ENCODE measurements around the gene TNFRSF12A.
A peak's percentile ranks its signal among the peaks of the same experiment; 100 is the strongest.
"Not testable (repeated sequence)": the region's sequence is repeated elsewhere in the genome, so short reads cannot be mapped to it uniquely, and the experiment has no call there.

Gene TNFRSF12A

DNA sequence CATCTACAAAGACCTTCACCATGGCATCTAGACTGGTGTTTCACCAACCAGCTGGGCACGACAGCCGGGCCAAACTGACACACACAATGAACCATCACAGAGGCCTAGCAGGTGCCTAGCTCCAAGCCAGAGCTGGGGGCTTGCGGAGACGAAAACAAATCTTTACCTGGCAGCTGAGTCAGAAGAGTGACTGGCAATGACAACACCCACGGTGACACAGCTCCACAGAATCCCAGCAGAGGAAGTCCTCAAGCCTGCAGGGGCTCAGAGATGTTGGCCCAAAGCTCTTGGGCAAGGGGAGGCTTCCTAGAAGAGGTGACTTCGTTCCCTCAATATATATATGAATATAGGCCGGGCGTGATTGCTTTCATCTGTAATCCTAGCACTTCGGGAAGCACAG, 31.3 kb downstream of the TNFRSF12A start:
- DNase-seq, result no peak

DNA sequence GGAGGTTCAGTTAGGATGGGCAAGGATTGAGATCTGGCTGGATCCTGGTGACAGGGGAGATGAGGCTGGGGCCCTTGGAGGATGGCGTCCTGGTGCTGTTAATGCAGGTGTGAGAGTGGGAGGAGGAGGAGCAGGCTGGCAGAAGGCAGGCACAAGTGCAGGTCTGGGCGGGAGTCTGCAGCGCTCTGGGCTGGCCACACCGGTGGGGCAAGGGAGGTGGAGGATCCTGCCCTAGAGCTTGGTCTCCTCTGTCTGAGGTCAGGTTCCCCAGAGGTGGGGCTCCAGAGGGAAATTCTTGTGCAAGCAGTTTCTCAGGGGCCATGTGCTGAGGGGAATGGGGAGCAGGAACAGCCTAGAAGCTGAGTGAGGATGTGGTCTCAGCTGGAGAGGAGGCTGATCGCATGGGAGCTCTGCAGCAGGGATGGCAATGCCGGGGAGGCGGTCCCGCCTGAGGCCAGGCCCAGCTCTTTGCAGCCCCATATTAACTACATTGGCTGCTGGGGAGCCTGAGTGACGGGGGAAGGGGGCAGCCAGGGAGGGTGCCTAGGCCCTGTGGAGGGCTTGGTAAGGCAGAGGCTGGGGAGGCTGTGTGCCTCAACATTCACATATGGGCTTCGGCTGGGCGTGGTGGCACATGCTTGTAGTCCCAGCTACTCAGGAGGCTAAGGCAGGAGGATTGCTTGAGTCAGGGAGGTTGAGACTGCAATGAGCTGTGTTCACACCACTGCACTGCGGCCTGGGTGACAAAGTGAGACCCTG, 32.6 kb downstream of the TNFRSF12A start:
- DNase-seq, result not testable (repeated sequence)

DNA sequence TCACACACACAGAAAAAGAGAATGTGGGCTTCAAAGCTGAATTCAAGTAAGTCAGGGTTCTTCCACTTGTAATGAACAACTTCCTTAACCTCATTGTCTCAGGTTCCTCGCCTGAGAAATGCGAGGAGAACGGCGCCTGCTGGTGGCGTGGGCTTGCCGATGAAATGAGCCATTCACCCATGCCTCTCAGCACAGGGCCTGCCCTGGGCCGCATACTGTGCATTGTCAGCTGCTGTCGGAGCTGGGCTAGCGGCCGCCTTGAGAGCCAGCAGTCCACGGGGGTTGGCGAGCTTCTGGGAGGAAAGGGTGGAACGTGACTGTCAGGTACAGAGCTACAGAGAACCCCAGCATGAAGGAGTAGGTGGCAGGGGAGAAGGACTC, 33.2 kb downstream of the TNFRSF12A start:
- not testable (repeated sequence) for DNase-seq

DNA sequence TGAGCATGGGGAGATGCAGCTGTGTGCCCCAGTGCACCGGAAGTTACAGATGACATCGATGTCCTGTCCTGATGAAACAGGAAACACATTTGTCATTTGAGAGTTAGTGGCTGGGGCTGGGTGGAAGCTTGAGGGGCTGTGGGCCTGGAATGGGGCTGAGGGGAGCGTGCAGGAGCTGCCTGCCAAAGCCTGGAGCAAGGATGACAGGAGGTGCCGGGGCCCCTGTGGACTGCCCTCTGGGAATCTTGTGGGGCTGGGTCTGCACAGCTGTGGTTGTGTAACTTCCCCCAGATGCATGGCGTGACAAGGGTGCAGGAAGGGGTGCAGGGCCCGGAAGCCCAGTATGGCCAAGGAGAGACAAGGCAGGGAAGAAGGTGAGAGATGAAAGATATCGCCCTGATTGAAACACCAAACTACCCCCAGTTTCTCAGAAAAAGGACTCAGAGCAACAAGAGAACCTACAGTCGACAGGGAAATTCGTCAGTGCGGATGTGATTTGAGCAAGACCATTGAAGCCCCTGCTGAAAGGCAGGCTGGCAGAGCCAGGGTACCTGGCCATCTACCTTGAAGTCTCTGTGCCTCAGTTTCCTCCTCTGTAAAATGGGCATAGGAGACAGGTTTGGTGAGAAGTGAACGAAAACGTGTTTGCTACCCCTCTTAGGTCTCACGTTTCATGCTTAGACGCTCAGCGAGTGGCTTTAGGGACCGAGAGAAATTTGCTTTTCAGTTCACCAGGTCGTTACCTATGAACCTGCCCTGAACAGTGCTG, 35.0 kb downstream of the TNFRSF12A start:
- no peak for DNase-seq

DNA sequence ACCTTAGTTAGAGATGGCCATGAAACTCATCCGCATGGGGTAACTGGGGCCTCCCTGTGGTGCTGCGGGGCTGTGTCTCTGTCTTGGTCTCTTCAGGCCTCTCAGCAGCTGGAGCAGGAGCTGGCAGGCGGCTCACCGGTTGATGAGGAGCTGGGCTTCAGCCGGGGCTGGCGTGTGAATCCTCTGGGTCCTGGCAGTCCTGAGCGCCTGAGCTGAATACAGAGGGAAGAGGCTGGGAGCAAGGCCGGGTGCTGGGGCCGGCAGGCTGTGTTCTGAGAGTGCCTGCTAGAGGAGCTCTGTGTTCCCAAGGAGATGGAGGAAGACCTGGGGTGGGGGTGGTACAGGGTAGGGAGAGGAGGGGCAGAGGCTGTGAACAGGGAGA, 35.6 kb downstream of the TNFRSF12A start:
- DNase-seq, result not testable (repeated sequence)

DNA sequence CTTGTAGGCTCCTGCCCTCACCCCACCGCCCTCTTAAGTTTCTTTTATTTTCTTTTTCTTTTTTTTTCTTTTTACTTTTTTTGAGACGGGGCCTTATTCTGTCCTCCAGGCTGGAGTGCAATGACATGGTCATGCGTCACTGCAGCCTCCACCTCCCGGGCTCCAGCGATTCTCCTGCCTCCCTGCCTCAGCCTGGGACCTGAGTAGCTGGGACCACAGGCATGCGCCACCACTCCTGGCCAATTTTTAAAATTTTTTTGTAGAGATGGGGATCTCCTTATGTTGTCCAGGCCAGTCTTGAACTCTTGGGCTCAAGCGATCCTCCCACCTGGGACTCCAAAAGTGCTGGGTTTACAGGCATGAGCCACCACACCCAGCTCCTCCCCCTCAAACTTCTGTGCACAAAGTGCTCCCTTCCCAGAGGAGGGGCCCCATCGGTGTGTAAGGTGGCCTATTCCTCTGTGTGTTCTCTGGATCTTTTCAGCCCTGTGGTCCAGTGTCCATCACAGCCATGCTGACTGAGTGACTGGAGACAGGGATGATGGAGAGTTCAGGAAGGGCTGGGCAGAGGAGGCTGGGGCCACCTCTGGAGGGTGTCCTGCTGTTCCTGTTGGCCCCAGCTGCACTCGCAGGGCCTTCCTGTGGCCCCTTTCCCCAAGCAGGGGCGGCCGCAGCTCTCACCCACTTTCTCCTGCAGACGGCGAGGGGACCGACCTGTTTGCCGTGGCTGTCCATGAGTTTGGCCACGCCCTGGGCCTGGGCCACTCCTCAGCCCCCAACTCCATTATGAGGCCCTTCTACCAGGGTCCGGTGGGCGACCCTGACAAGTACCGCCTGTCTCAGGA, 36.4 kb downstream of the TNFRSF12A start:
- no peak for DNase-seq

DNA sequence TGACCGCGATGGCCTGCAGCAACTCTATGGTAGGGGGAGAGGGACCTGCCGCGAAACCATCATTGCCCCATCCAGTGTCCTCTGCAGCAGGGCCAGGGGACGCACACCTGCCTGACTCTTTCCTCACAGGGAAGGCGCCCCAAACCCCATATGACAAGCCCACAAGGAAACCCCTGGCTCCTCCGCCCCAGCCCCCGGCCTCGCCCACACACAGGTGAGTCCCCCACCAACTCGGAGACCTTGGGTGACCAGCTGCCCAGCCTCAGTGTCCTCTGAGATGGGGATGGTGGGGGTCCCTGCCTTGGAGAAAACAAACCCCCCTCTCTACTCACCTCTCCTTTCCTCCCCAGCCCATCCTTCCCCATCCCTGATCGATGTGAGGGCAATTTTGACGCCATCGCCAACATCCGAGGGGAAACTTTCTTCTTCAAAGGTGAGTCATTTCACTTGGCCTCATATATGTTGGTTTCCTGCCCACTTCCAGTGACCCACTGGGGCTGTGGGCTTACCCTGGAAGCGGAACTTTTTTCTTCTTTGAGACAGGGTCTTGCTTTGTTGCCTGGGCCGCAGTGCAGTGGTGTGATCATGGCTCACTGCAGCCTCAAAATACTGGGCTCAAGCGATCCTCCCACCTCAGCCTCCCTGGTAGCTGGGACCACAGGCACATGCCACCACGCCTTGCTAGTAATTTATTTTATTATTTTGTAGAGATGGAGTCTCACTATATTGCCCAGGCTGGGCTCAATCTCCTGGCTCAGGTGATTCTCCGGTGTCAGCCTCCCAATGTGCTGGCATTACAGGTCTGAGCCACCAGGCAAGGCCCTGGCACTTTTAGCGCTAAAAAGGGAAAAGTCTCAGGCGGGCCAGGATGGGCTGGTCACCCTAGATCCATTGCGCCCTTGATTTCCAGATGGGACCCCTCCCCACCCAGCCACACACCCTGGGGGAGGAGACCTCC, 37.3 kb downstream of the TNFRSF12A start:
- no peak for DNase-seq

DNA sequence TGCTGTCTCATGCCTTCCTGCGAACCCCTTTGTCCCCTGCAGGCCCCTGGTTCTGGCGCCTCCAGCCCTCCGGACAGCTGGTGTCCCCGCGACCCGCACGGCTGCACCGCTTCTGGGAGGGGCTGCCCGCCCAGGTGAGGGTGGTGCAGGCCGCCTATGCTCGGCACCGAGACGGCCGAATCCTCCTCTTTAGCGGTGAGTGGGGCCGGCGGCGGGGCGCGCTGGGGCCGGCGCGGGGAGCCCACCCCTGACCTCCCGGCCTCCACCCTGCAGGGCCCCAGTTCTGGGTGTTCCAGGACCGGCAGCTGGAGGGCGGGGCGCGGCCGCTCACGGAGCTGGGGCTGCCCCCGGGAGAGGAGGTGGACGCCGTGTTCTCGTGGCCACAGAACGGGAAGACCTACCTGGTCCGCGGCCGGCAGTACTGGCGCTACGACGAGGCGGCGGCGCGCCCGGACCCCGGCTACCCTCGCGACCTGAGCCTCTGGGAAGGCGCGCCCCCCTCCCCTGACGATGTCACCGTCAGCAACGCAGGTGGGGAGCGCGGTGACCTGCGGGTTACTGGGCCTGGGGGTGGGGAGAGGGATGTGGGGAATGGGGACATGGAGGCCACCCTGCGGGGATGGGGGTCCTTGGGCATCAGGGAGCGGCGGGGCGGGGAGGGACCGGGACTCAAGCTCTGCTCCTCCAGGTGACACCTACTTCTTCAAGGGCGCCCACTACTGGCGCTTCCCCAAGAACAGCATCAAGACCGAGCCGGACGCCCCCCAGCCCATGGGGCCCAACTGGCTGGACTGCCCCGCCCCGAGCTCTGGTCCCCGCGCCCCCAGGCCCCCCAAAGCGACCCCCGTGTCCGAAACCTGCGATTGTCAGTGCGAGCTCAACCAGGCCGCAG, 38.2 kb downstream of the TNFRSF12A start:
- DNase-seq, result no peak

DNA sequence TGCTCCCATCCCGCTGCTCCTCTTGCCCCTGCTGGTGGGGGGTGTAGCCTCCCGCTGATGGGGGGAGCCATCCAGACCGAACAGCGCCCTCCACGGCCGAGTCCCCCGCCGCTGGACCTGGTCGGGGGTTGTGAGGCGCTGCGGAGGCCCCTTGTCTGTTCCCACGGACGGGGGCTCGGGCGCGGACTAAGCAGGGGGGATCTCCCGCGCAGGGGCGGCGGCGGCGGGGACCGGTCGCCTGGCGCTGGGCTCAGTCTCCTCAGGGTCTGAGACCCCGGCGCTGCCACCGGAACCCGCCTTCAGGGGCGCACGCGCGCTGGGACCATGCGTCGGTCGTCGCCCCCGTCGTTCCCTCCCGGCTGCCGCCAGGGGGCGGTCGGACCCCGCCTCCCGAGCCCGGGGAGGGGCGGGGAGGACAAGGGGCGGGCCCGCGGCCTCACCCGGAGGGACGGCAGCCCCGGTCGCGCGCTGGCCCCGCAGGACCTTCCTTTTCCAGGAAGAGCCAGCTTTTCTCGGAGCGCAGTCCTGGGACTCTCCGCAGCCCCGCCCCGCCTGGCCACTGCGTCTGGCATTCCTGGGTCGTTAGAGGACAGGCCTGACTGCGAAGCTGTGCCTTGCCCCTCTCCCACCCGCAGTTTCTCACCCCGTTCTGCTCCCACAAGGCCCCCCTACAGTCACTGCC, 39.0 kb downstream of the TNFRSF12A start:
- DNase-seq, result peak; percentile 8

DNA sequence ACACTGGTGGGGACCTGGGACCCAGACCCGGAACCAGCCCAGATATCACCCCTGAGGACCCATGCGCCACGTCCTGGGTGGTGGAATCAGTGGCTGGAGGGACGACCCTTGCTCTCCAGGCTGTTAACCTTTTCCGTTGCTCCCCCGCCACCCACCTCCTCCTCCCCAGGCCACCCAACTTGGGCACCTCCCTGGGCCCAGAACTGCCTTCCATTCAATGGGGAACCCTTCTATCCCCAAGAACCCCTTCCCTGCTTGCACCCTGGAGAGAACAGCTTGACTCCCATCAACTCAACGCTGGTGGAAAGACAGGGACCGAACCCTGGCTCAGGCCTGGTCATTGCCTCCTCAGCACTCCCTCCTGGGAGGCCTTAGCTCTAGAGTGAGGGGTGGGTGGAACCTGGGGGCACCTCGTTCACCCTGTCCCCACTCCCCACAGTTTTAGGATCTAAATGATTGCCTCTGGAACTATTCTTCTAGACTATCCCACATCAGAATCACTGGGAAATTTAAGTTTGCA, 39.6 kb downstream of the TNFRSF12A start:
- no peak for DNase-seq

DNA sequence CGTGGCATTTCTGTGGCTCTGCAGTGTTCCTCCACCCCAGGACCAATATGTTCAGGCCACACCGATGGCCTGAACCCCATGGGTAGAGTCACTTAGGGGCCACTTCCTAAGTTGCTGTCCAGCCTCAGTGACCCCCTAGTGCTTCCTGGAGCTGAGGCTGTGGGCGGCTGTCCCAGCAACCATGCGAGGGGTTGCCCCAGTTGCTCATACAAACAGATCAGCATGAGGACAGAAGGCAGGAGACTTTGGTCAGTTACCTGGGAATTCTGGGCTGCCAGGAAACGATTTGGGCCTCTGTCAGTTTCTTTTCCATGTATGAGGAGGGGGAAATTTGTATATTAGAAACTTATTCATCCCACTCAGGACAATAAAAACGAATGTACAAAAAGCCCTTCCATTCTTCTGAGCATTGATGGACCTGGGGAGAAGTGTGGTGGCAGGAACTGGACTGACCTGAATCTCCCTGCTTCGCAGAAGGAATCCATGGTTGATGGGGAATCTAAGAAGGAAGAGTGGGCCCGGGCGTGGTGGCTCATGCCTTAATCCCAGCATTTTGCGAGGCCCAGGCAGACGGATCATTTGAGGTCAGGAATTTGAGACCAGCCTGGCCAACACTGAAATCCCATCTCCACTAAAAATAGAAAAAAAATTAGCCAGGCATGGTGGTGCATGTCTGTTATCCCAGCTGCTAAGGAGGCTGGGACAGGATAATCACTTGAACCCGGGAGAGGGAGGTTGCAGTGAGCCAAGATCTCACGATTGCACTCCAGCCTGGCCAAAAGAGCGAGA, 40.4 kb downstream of the TNFRSF12A start:
- DNase-seq, result no peak

DNA sequence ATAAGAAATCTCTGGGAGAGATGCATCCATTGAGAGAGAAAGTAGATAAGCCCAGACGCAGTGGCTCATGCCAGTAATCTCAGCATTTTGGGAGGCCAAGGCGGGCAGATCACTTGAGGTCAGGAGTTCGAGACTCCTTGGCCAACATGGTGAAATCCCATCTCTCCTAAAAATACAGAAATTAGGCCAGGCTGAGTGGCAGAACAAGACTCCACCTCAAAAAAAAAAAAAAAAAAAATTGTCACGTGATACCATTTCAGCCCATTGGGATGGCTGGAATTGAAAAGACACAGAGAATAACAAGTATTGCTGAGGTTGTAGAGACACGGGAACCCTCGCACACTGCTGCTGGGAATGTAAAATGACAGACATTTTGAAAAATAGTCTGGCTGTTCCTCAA, 42.4 kb downstream of the TNFRSF12A start:
- DNase-seq, result no peak

DNA sequence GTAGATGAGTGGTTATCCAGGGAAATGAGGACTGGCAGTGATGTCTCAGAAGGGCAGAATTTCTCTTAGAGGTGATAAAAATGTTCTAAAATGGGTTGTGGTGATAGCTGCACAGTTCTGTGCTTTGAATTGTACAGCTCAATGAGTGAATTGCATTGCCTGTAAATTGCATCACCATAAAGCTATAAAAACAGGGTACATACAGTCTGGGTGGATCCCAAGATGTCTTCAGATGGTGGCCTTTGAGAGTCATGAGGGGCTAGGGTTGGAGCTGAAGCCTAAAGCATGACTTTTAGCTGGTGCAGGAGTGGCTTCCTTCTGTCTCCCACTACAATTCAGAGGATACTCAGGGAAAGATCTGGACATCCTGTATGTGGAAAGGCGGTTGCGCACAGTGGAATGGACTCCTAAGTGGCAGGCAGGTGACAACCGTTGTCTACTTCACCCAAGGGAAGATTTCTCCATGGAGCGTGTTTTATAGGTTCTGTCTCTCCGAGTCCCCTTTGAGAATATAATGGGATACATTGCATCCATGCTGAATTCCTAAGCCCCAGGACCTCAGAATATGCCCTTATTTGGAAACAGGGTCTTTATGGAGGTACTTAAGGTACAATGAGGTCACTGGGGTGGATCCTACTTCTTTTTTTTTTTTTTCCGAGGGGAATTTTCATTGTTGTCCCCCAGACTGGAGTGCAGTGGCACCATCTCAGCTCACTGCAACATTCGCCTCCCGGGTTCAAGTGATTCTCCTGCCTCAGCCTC, 43.6 kb downstream of the TNFRSF12A start:
- DNase-seq, result no peak

DNA sequence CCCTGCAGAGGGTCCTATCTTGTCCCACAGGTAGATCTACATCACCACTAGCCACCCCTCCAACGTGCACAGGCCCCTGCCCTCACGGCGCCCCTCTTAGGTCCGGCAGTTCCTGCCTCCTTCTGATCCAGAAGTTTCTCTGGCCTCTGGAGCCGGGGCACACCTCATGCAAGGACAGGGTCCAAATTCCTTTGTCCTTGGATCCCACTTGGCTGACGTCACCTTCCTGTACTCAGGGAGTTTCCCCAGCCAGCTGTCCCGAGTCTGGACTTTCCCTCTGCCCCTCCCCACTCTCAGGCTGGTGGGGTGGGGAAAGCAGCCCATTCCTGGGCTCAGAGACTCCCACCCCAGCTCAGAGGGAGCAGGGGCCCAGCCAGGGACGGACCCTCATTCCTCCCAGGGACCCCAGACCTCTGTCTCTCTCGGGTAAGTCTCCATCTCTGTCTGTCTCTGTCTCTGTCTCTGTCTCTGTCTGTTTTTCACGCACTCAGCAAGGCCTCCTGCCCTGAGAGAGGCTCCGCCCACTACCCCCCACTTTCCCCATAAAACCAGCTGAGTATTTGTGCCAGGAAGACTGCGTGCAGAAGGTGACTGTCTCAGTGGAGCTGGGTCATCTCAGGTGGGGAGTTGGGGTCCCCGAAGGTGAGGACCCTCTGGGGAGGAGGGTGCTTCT, 45.0 kb downstream of the TNFRSF12A start, which contains the start of gene IL32:
Gene IL32, plus strand, starts transcription at position 572 of the 673 bp plus-strand sequence. CDS start 172 bp downstream, outside the sequence.
- DNase-seq, result no peak

DNA sequence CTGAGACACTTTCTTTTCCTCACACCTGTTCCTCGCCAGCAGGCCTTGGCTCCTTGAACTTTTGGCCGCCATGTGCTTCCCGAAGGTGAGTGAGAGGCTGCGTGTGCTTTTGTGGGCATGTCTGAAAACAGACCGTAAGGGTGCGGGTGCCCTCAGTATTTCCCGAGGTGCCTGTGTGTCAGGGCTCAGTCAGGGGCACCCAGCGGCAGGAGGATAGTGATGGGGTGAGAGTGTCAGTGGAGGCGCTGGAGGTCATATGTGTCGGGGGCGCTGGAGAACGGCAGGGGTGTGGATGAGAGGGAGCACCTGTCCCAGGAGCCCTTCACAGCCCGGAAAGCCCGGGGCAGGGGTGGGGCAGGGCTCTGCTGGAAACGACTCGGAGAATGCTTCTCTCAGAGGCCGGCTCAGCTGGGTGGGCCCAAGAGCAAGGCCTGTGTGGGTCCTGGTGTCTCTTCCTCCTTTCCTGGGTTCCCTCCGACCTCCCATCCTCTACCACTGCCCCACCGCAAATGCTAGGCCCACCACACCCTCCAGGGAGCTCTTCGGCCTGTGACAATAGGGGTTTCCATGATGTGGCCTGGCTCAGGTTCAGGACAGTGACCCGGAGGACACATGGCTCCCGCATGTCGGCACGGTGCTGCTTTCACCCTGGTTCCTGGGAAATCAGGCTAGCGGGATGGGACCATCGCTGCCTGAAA, 45.7 kb downstream of the TNFRSF12A start:
- DNase-seq, result no peak

DNA sequence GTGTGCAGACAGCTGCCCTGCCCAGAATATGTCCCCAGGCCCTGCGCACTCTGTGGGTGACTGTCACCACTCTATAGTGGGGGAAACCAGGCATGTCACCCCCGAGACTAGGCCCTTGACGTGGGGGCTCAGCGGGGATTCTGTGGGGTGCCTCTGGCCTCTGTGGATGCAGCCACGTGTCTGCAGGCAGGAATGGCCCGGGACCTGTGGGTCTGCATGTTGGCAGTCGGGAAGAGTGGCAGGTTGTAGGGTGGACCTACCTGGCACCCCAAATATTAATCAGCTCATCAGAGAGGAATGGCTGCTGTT, 46.2 kb downstream of the TNFRSF12A start:
- no peak for DNase-seq

DNA sequence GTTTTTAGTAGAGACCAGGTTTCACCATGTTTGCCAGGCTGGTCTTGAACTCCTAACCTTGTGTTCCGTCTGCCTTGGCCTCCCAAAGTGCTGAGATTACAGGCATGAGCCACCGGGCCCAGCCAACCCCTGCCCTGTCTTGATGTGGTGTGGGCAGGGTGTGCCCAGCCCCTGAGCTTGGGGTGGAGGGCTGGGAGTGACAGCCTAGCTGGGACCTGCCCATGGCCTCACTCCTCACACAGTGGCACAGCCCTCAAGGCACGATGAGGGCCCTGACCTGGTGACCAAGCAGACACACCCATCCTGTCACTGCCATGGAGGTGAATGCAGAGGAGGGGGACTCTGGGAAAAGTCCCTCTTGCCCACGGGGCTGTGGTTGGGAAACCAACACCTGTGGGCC, 48.3 kb downstream of the TNFRSF12A start:
- DNase-seq, result no peak

DNA sequence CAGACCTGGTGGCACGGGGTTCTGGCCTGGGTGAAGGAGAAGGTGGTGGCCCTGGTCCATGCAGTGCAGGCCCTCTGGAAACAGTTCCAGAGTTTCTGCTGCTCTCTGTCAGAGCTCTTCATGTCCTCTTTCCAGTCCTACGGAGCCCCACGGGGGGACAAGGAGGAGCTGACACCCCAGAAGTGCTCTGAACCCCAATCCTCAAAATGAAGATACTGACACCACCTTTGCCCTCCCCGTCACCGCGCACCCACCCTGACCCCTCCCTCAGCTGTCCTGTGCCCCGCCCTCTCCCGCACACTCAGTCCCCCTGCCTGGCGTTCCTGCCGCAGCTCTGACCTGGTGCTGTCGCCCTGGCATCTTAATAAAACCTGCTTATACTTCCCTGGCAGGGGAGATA, 49.0 kb downstream of the TNFRSF12A start:
- not testable (repeated sequence) for DNase-seq

All from NCI-H2029 treated with DMSO at 0.1 percent for 48 hours (cell line).